Measurements from ENCODE around the gene PNMA8B. TPM values are rescaled to one million over a fixed set of nuclear protein-coding genes. Genes with fewer than 3 reads are reported as not detected.
A peak's percentile ranks its signal among the peaks of the same experiment; 100 is the strongest.

The PNMA8B gene
- total RNA-seq, 1 donor from 2014 or later = 15.8 TPM

DNA sequence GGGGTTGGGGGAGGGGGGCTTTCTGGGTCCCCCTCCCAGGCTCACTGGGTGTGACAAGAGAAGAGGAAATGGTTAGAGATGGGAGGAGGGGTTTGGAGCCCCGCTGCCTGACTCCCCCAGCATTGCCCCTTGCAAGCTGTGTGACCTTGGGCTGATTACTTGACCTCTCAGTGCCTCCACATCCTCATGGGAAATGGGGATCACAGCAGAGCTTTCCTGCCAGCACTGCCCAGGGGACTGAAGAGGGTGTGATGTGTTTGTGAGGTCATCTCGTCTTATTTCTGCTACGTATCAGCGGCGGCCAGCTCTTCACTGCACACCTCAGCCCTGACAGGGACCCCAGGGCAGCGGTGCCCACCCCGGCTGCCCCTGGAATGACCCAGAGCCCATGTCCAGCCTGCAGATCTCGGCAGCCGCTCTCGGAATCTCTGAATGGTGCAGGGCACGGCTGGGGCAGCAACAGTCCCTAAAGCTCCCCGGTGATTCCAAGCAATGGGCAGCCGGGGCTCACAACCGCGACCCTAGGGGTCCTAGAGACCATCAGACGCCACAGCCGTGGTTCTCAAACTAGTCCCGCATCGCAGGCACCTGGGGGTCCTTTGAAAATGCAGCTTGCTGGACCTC, 8.4 kb downstream of the PNMA8B start:
- no peak for DNase-seq (ENCODE audit: low spot score in 2 of 2)
- intact Hi-C loops (cut with DNase I) = loop anchor here (1.0 to 5.0 kb wide), 2 partner anchors 85 to 190 kb away; partner anchors contain the start of gene HIF3A
- Histone ChIP-seq H3K27me3 (no peaks in the 10 kb centered on the region), H3K9me3 (no peaks in the 10 kb centered on the region), H3K27ac (peak overlapping the region in 1 of 2 donors; percentile 51), H3K36me3 (no peaks in the 10 kb centered on the region), H3K4me3 (peak overlapping the region; percentile 56 to 67), H3K4me1 (peaks cover 11 to 20% of the 10 kb centered on the region in 2 donors)
- TF ChIP-seq, protein P1, sequence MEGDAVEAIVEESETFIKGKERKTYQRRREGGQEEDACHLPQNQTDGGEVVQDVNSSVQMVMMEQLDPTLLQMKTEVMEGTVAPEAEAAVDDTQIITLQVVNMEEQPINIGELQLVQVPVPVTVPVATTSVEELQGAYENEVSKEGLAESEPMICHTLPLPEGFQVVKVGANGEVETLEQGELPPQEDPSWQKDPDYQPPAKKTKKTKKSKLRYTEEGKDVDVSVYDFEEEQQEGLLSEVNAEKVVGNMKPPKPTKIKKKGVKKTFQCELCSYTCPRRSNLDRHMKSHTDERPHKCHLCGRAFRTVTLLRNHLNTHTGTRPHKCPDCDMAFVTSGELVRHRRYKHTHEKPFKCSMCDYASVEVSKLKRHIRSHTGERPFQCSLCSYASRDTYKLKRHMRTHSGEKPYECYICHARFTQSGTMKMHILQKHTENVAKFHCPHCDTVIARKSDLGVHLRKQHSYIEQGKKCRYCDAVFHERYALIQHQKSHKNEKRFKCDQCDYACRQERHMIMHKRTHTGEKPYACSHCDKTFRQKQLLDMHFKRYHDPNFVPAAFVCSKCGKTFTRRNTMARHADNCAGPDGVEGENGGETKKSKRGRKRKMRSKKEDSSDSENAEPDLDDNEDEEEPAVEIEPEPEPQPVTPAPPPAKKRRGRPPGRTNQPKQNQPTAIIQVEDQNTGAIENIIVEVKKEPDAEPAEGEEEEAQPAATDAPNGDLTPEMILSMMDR (IDR thresholded peaks at IDR 0.05) = no peak

DNA sequence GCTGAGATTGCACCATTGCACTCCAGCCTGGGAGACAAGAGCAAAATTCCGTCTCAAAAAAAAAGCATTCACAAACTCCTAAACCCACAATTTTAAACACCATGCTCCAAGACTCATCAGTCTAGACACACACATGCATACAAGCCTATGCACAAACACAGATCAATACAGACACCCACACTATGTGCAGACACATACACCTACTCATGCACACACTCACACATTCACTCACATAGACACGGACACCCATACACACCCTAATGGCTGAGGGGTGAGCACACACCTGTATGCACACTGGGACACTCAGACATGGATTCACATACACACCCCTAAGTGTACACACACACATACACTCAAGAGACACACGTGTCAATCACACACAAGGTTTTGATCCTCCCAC, 9.3 kb downstream of the PNMA8B start:
- intact Hi-C loops (cut with DNase I) = loop anchor here (5.0 kb wide), 1 partner anchor 189 kb away; the partner anchor contains the start of gene HIF3A
- TF ChIP-seq, protein P1 (IDR thresholded peaks at IDR 0.05) = no peak
- Histone ChIP-seq H3K27ac (no peak overlapping the region), H3K4me3 (no peak overlapping the region), H3K4me1 (peaks cover 11 to 29% of the 10 kb centered on the region in 2 donors), H3K9me3 (no peaks in the 10 kb centered on the region), H3K36me3 (no peaks in the 10 kb centered on the region), H3K27me3 (no peaks in the 10 kb centered on the region)
- DNase-seq (ENCODE audit: low spot score in 2 of 2) = no peak

DNA sequence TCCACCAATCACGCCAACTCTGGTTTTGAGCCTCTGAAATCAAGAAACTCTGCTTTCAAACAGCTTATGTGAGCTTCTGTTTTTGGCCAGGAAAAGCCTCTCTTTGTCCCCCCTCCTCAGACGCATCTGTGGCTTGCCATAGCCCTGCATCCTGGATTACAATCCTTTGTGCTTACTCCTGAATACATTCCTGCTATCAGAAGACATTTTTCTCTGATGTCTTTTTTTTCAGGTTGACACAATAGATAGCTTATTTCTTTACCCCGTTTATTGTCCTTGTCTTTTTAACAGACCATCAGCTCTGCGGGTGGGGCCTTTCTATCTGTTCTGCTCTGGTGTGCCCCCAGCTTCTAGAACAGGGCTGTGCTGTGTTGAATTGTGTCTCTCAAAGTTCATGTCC, 11.0 kb downstream of the PNMA8B start:
- peaks cover 8 to 39% of the 10 kb centered on the region in 2 donors for H3K4me1 ChIP-seq

DNA sequence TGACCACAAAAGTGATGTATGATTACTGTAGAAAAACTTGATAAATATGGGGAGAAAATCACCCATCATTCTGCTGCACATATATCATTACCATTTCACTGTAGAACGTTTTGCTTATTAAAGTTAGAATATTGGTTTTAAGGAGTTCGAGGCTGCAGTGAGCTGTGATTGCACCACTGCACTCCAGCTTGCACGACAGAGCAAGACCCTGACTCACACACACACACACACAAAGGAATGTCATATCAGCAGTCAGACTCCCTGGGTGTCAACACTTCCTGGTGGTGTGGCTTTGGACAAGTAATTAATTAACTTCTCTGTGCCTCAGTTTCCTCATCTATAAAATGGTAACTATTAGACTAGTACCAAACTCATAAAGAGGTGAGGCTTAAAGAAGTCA, 13.0 kb downstream of the PNMA8B start:
- H3K36me3 ChIP-seq = no peaks in the 10 kb centered on the region
- peaks cover 4 to 40% of the 10 kb centered on the region in 2 donors for H3K4me1 ChIP-seq
- no peaks in the 10 kb centered on the region for H3K9me3 ChIP-seq
- intact Hi-C loops (cut with DNase I) = no loop called here
- H3K27ac ChIP-seq = peak overlapping the region; percentile 86 to 91
- H3K4me3 ChIP-seq = no peak overlapping the region
- TF ChIP-seq, protein P1 (IDR thresholded peaks at IDR 0.05) = no peak
- H3K27me3 ChIP-seq = no peaks in the 10 kb centered on the region
- no peak for DNase-seq (ENCODE audit: low spot score in 2 of 2)

More for the DNA sequence above, 11.0 kb downstream of the PNMA8B start:
- no peak overlapping the region for H3K4me3 ChIP-seq
- no peak for DNase-seq (ENCODE audit: low spot score in 2 of 2)
- H3K36me3 ChIP-seq = no peaks in the 10 kb centered on the region
- TF ChIP-seq, protein P1 (IDR thresholded peaks at IDR 0.05) = no peak
- intact Hi-C loops (cut with DNase I) = loop anchor here (5.0 kb wide), 1 partner anchor 187 kb away; the partner anchor contains the start of gene HIF3A
- no peaks in the 10 kb centered on the region for H3K27me3 ChIP-seq
- H3K9me3 ChIP-seq = no peaks in the 10 kb centered on the region
- no peak overlapping the region for H3K27ac ChIP-seq

DNA sequence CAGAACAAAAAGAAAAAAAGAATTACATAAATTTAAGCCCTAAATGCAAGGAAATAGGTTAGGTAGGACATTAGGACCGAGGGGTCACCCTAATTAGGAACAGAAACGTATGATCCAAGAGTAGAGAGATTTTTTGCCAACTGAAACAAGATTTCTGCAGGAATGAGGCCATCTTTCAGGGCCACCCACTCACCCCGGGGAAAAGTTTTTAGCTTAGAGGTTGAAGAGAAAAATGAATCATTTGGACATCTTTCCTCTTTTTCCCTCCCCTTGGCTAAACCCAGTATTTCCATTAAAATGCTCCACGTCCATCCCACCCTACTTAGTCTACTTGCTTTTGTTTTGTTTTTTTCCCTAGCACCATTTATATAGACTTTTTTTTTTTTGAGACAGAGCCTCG, 13.7 kb downstream of the PNMA8B start:
- H3K4me1 ChIP-seq = peaks cover 0 to 35% of the 10 kb centered on the region in 2 donors
- H3K27ac ChIP-seq = peak overlapping the region; percentile 86 to 91
- peak overlapping the region; percentile 12 to 41 for H3K4me3 ChIP-seq
- intact Hi-C loops (cut with DNase I) = loop anchor here (2.0 kb wide), 1 partner anchor 53 kb away; the partner anchor contains the start of gene PNMA8C
- H3K36me3 ChIP-seq = no peaks in the 10 kb centered on the region
- H3K9me3 ChIP-seq = no peaks in the 10 kb centered on the region
- DNase-seq (ENCODE audit: low spot score in 2 of 2) = no peak
- H3K27me3 ChIP-seq = no peaks in the 10 kb centered on the region
- TF ChIP-seq, protein P1 (IDR thresholded peaks at IDR 0.05) = no peak
